ENCODE data around the gene CXCL11. TPM values are rescaled to one million over a fixed set of nuclear protein-coding genes. Genes with fewer than 3 reads are reported as not detected.

The CXCL11 gene
- total and polyA plus RNA-seq, 2 of the 13 experiments (the other 11 are each of a cell fraction or from before 2014, with no cell fraction given), result 0.08 TPM; not detected in 1

DNA sequence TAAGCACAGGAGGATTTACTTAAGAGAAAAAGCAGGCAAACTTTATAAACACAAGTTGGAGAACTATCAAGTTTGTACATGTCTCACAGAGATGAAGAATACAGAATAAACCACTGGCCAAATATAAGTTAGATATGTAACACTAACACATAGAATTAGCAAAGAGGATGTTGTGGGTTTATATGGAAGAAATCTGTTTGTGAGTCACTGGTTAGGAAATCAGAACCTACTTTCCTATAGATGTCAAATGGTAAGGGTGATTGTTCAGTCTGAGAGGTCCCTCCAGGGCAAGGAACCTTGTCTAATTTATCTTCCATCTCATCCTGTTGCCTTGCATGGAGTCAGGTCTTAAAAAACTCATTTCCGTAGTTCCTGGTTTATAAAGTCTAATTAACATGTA lies 23.9 kb upstream of the CXCL11 start:
- Histone ChIP-seq H2AFZ (ENCODE audit: low read length) (no peak overlapping the region), H3K4me1 (ENCODE audit: insufficient read depth, low read length) (peaks cover 19% of the 10 kb centered on the region), H3K36me3 (replicated peaks in 1 of 2; ENCODE audit: control insufficient read depth in 1 of 2, insufficient read depth in 2 of 2, low read length in 2 of 2) (no peaks in the 10 kb centered on the region), H3K79me2 (ENCODE audit: insufficient read depth, low read length) (no peaks in the 10 kb centered on the region), H4K20me1 (ENCODE audit: insufficient read depth, low read length) (no peaks in the 10 kb centered on the region), H3K27me3 (ENCODE audit: control insufficient read depth in 1 of 2, insufficient read depth in 2 of 2, low read length in 2 of 2) (no peaks in the 10 kb centered on the region), H3K4me3 (replicated peaks in 1 of 3; ENCODE audit: insufficient read depth in 1 of 3, low read depth in 2 of 3, low read length in 3 of 3) (no peak overlapping the region), H3K27ac (ENCODE audit: extremely low read length, insufficient read depth, low read length) (no peak overlapping the region), H3K9me3 (ENCODE audit: low read length) (no peaks in the 10 kb centered on the region), H3K4me2 (ENCODE audit: low read depth, low read length) (no peak overlapping the region), H3K9ac (ENCODE audit: insufficient read depth, low read depth, low read length) (no peak overlapping the region)
- in situ Hi-C loops (cut with HindIII; ENCODE audit: extremely low pct_ligation_motif_present, low pct_unique_long_range_greater_than_20kb) (loop anchor here (10.0 kb wide), 1 partner anchor 165 kb away; no protein-coding TSS in a partner anchor), intact Hi-C loops (cut with micrococcal nuclease; ENCODE audit: unreplicated experiment) (no loop called here)
- no TSS peak for BruUV-seq (replicated peaks)
- ChIA-PET CTCF (ENCODE audit: low intra/inter-chr PET ratio, low total read pairs) (no interaction called here), POLR2A (no interaction called here)
- FAIRE-seq (no peak), DNase-seq (ENCODE audit: low spot score) (no peak), ATAC-seq (no peak)
- no peak for TF ChIP-seq ZNF549 (CRISPR knock-in tag; IDR thresholded peaks at IDR 0.05)
- TF ChIP-seq MTA3 (CRISPR knock-in tag; IDR thresholded peaks at IDR 0.05), result no peak
- TF ChIP-seq, protein P1, sequence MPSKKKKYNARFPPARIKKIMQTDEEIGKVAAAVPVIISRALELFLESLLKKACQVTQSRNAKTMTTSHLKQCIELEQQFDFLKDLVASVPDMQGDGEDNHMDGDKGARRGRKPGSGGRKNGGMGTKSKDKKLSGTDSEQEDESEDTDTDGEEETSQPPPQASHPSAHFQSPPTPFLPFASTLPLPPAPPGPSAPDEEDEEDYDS (CRISPR knock-in tag; IDR thresholded peaks at IDR 0.05), result no peak
- TF ChIP-seq KLF11 (CRISPR knock-in tag; IDR thresholded peaks at IDR 0.05), result no peak
- no peak for TF ChIP-seq ZNF850 (CRISPR knock-in tag; conservative IDR thresholded peaks at IDR 0.05)
- no peak for TF ChIP-seq TAF15 (IDR thresholded peaks at IDR 0.05; ENCODE audit: low read depth, low read length, poor library complexity, severe bottlenecking)
- no peak for TF ChIP-seq FOXA3 (CRISPR knock-in tag; IDR thresholded peaks at IDR 0.05)
- TF ChIP-seq ZNF546 (CRISPR knock-in tag; conservative IDR thresholded peaks at IDR 0.05), result no peak
- no peak for TF ChIP-seq MTA1 (CRISPR knock-in tag; IDR thresholded peaks at IDR 0.05; ENCODE audit: borderline replicate concordance)
- TF ChIP-seq MBNL3 (CRISPR knock-in tag; conservative IDR thresholded peaks at IDR 0.05), result no peak
- no peak for TF ChIP-seq ZKSCAN1 (IDR thresholded peaks at IDR 0.05; ENCODE audit: low read length)
- no peak for TF ChIP-seq CBFB (CRISPR knock-in tag; IDR thresholded peaks at IDR 0.05)
- no peak for TF ChIP-seq ZNF839 (CRISPR knock-in tag; IDR thresholded peaks at IDR 0.05; ENCODE audit: borderline replicate concordance)
- WGBS (ENCODE audit: low lambda C conversion rate), result 11% methylated on average over 1 of the region's 1 CpG
